M059J (cell line): ENCODE results near the gene PSTPIP1. TPM values are rescaled to one million over a fixed set of nuclear protein-coding genes. Genes with fewer than 3 reads are reported as not detected.
A peak's percentile ranks its signal among the peaks of the same experiment; 100 is the strongest.

Source experiments
- DNase-seq: peaks from one replicate; pipeline ENCODE4 v3.0.0-alpha.2; 2012; ENCODE audit warnings: low read depth
- total RNA-seq: library from RNA; depleted of rRNA; stranded (reverse); fragments of >200 nt; shearing (Covaris generic); gene quantifications from 2 replicates; pipeline ENCODE4 v1.2.3, GENCODE V29; 2014; rRNA removed

PSTPIP1 gene
- total RNA-seq, 1 experiment from 2014 or later: not detected

DNA sequence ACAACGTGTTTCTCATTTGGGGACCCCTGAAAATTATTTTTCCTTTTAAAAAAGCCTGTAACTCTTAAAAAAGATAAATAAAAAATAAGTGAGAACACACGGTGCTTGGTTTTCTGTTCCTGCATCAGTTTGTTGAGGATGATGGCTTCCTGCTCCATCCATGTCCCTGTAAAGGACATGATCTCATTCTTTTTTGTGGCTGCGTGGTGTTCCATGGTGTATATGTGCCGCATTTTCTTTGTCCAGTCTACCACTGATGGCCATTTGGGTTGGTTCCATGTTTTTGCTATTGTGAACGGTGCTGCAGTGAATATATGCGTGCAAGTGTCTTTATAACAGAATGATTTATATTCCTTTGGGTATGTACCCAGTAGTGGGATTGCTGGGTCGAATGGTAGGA, 73.7 kb downstream of the PSTPIP1 start:
- DNase-seq: no peak

GRCh38 chr15:77069521-77070121, 74.7 kb downstream of the PSTPIP1 start:
- DNase-seq: no peak

DNA sequence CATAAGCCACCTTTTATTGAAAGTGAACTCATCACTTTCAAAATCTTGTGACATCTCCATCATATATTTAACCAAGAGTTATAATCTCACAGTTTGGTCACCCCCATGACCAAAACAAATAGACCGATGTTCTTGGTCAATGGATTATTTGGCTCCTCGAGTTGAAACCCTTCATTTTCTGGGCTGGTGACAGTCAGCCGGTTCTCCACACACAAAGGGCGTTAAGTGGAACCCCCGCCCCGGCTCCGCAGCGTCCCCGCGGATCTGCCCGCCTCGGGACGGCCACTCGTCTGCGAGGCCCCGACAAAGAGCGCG, 75.2 kb downstream of the PSTPIP1 start:
- DNase-seq: no peak

GRCh38 chr15:77070495-77071304, 75.8 kb downstream of the PSTPIP1 start, which contains the start of gene TSPAN3:
Gene TSPAN3, minus strand, starts transcription at chr15:77071109. Its CDS starts 155 bp downstream, at chr15:77070954.
- DNase-seq: peak; percentile 84

DNA sequence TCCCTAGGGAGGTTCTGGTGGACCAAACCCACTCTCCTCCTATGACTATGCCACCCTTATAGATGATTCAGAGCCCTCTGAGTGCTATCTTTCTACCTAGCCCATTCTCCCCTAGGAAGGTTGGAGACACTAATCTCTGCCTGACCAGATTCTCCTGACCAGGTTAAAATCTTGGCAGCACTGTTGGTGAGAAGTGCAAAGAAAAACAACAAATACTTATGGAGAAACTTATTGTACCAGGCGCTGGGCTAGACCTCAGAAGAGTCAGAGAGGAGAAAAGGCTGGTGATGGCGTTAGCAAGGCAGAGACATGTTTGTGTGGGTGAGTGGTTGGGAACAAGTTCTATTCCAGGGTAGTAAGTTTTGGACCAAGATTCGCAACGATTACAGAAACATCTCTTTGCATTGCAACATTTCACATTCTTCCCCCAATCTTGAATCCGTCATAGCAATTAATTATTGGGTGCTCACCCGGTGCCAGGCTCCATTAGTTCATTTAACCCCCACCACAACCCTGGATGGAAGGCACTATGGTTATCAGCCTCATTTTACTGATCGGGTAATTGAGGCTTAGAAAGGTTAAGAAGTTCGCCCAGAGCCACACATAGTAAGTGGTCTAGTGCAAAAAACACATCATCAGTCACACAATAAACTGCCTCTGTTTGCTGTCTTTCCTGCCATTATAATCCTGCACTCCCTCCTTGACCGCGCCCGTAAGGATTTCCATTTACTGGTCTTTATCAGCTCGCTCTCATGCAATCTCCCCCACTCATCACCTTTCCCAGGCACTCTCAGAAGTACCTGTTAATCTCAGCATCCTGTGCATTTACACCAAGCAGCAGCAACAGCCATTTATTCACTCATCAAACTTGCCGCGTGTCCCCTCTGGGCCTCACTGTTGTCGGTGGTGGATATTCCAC, 76.6 kb downstream of the PSTPIP1 start:
- DNase-seq: no peak

DNA sequence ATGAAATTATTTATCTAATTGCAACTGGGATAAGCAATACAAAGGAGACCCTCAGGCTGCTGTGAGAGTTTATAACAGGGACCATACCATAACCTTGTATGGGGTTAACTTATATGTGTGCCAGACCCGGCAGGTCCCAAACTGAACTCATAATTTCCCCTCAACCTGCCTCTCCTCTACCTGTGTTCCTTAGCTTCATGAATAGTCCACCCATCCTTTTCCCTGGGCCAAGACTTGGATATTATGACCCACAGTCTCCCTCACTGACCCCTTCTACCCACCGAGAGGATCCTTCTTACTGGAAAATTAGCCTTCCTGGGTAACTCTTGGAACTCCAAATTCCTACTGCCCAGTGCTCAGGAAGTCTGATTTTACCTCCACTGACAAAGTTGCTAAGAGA, 79.4 kb downstream of the PSTPIP1 start:
- DNase-seq: no peak

- DNase-seq: peak; percentile 86
Observed at GRCh38 chr15:77075528-77075927, 80.6 kb downstream of the PSTPIP1 start.

DNA sequence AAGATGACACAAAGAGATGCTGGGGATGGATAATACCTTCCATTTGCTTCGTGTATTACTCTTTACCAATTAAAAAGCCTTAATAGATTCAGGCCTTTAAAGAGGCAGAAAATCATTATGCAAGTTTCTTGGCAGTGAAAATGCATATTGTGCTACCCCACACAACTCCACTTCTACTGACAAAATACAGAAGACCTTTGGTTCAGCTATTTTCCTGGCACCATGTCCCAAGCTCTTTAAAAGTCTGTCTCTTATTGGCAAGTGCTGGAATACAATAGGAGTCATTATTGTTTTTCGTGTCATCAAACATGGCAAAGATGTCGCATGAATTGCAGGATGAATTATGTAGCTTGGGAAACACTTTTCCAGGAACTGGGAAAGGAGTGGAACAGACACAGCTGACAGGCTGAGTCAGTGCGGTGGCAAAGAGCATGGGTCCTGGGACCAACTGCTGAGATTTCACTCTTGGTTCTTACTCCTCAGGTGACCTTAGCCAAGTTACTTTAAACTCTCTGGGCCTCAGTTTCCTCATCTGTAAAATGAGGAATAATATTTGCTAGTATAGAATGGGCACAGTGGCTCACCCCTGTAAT, 81.5 kb downstream of the PSTPIP1 start:
- DNase-seq: no peak

DNA sequence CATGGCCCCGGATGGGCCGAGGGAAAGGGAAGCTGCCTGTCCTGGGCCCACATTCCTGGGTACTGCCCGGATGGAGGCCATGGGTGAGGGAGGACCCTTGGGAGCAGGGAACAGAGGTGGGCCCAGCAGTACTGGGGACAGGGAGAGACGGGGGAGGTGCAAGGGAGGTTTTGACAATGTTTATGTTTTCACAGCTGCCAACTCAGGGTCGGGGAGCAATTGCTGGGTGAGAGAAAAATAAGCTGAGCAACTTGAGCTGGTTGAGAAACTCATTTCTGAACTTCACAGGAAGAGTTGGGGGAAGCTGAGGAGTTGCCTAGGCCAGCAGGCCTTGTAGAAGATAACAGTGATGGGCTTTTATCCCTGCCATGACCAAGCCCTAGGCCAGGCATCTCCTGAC, 87.0 kb downstream of the PSTPIP1 start:
- no peak for DNase-seq

DNA sequence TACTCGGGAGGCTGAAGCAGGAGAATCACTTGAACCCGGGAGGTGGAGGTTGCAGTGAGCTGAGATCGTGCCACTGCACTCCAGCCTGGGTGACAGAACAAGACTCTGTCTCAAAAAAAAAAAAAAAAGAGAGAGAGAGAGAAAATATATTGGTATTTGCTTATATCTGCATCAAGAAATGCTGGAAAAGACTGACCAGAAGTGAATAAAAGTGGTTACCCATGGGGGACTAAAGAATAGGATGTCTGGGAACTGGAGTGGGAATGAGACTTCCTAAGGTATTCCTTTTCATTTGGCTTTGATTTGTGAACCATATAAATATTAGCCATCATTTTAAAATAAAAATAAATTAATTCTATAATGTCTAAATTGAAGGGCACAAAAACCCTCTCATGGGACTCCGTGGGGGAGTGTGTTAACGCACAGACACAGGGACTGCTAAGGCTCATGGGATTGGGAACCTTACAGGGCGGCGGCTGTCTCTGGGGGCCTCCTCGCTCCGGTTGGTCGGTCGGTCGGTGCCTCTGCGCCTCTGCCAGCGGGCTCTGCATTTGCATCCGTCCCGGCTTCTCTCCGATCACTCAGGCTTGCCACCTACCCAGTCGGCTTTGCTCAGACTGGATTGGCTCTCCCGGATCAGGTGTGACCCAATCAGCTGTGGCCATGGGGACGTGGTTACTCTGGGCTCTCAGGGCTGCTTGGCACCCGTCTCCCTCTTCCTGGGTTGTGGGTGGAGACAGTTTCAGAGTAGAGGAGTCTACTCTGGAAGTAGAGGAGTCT, 88.6 kb downstream of the PSTPIP1 start:
- DNase-seq: no peak

- DNase-seq: no peak
Observed at GRCh38 chr15:77084436-77084835, 89.5 kb downstream of the PSTPIP1 start.

- peak; percentile 81 for DNase-seq
Observed at GRCh38 chr15:77085297-77085696, 90.4 kb downstream of the PSTPIP1 start.

Other genes starting within 250 kb of the PSTPIP1 start
- 5.2 and 10.1 TPM in 2 replicates for gene SCAPER, start 89.8 kb upstream of the PSTPIP1 start, total RNA-seq
- 71.8 and 114 TPM in 2 replicates for gene RCN2, start 63.4 kb upstream of the PSTPIP1 start, total RNA-seq
- 280 and 312 TPM in 2 replicates for gene TSPAN3, start 76.0 kb downstream of the PSTPIP1 start, total RNA-seq